ENCODE measurements around the gene OR1J4.

DNA sequence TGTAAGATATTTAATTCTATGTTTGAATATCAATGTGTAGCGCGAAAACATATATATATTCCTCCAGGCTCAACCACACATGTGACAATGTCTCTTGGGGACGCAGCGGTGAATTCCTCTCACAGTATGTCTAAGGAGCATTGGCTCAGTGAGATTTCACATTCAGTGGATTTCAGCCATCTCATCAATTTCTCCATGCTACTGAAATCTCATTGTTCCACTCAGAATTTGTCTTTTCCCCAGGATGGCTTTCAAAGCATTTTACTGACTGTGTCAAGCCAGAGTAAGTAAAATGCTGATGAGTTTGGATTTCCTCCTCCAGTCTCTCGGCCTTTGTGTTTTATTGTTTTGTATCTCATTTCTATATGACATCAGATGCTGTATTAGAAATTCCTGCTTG is 39.9 kb upstream of the OR1J4 start:
- no peak for TF ChIP-seq POLR2AphosphoS5 (IDR thresholded peaks at IDR 0.05)
- TF ChIP-seq POLR2A (IDR thresholded peaks at IDR 0.05; ENCODE audit: low read depth): no peak
- TF ChIP-seq, protein P1, sequence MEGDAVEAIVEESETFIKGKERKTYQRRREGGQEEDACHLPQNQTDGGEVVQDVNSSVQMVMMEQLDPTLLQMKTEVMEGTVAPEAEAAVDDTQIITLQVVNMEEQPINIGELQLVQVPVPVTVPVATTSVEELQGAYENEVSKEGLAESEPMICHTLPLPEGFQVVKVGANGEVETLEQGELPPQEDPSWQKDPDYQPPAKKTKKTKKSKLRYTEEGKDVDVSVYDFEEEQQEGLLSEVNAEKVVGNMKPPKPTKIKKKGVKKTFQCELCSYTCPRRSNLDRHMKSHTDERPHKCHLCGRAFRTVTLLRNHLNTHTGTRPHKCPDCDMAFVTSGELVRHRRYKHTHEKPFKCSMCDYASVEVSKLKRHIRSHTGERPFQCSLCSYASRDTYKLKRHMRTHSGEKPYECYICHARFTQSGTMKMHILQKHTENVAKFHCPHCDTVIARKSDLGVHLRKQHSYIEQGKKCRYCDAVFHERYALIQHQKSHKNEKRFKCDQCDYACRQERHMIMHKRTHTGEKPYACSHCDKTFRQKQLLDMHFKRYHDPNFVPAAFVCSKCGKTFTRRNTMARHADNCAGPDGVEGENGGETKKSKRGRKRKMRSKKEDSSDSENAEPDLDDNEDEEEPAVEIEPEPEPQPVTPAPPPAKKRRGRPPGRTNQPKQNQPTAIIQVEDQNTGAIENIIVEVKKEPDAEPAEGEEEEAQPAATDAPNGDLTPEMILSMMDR (IDR thresholded peaks at IDR 0.05): no peak

All from esophagus muscularis mucosa (tissue), 3 donors.